SK-N-SH (cell line): ENCODE data around the gene STUB1. TPM values are rescaled to one million over a fixed set of nuclear protein-coding genes. Genes with fewer than 3 reads are reported as not detected.

Experiments
- CTCF ChIA-PET: fragments of 300-600, 350-600 bp; formaldehyde crosslinking; extraction: SDS; loops from one replicate; lab custom pipeline; 2021; lab: Yijun Ruan, JAX
- POLR2A ChIA-PET: fragments of 350-600 bp; sonication (Branson Sonifier 250); formaldehyde crosslinking; extraction: SDS; loops from one replicate; lab custom pipeline; 2020; ENCODE audit warnings: antibody characterized with exemption, inconsistent platforms; lab: Yijun Ruan, JAX
- DNase-seq: peaks from one replicate; pipeline ENCODE4 v3.0.0; 2012
- H2AFZ ChIP-seq: fragments of 200-600 bp; sonication (generic); 2 replicates; pipeline ENCODE4 v1.8.1; 2016; ENCODE audit warnings: antibody characterized with exemption, mild to moderate bottlenecking, low read depth
- H3F3A ChIP-seq: fragments of 200-600 bp; sonication (generic); replicated peaks from 2 replicates; pipeline ENCODE3; 2016; ENCODE audit warnings: antibody characterized with exemption, mild to moderate bottlenecking; ENCODE audit not compliant: insufficient read depth
- H3K27ac ChIP-seq, 2 experiments: fragments of 200-500 bp in 1 of 2; fragments of 200-600 bp in 1 of 2; sonication (Bioruptor generic) in 1 of 2; sonication (generic), shearing (Covaris generic) in 1 of 2; 2 replicates each; pipeline versions ENCODE4 v1.5.1 to v1.6.1; 2014 to 2016; ENCODE audit warnings: low read depth in 2 of 2, inconsistent platforms in 1 of 2, low read length in 1 of 2, mild to moderate bottlenecking in 1 of 2, mixed read lengths in 1 of 2
- H3K27me3 ChIP-seq: fragments of 200-600 bp; sonication (generic), shearing (Covaris generic); 2 replicates; pipeline ENCODE4 v1.6.1; 2016; ENCODE audit warnings: mixed run types; ENCODE audit not compliant: insufficient read depth
- H3K36me3 ChIP-seq, 2 experiments: fragments of 200-500 bp in 1 of 2; fragments of 200-600 bp in 1 of 2; sonication (Bioruptor generic) in 1 of 2; sonication (generic) in 1 of 2; replicated peaks in 1 of 2; 2 replicates each; pipeline versions ENCODE3 to v1.5.1; 2014 to 2016; ENCODE audit warnings: low read length in 1 of 2, mild to moderate bottlenecking in 1 of 2; ENCODE audit not compliant: insufficient read depth in 2 of 2, control insufficient read depth in 1 of 2
- H3K4me1 ChIP-seq, 2 experiments: fragments of 200-500 bp in 1 of 2; fragments of 200-600 bp in 1 of 2; sonication (Bioruptor generic) in 1 of 2; sonication (generic), shearing (Covaris generic) in 1 of 2; 2 replicates each; pipeline versions ENCODE4 v1.5.1 to v1.6.1; 2014 to 2016; ENCODE audit warnings: low read depth in 1 of 2, low read length in 1 of 2, mixed run types in 1 of 2; ENCODE audit not compliant: insufficient read depth in 2 of 2, control insufficient read depth in 1 of 2
- H3K4me2 ChIP-seq: fragments of 200-600 bp; sonication (generic), shearing (Covaris generic); 2 replicates; pipeline ENCODE4 v1.6.1; 2017; ENCODE audit warnings: mixed run types
- H3K4me3 ChIP-seq, 2 experiments: fragments of 200-500 bp in 1 of 2; fragments of 200-600 bp in 1 of 2; sonication (Bioruptor generic) in 1 of 2; sonication (generic), shearing (Covaris generic) in 1 of 2; 2 replicates each; pipeline versions ENCODE4 v1.5.1 to v1.8.1; 2014 to 2016; ENCODE audit warnings: low read depth in 2 of 2, inconsistent platforms in 1 of 2, low read length in 1 of 2, mild to moderate bottlenecking in 1 of 2, mixed read lengths in 1 of 2, moderate library complexity in 1 of 2
- H3K79me2 ChIP-seq: fragments of 200-600 bp; sonication (generic); 2 replicates; pipeline ENCODE4 v1.8.1; 2017; ENCODE audit warnings: mild to moderate bottlenecking; ENCODE audit not compliant: insufficient read depth
- H3K9ac ChIP-seq: fragments of 200-600 bp; sonication (generic); 2 replicates; pipeline ENCODE4 v1.6.1; 2017; ENCODE audit warnings: mixed run types
- H3K9me2 ChIP-seq: fragments of 200-600 bp; sonication (generic); 2 replicates; pipeline ENCODE4 v1.6.1; 2017; ENCODE audit warnings: mixed run types
- H3K9me3 ChIP-seq: fragments of 200-600 bp; sonication (generic); 2 replicates; pipeline ENCODE4 v1.6.1; 2017; ENCODE audit warnings: mixed run types, mild to moderate bottlenecking, moderate library complexity
- H4K20me1 ChIP-seq: fragments of 200-600 bp; sonication (generic); 2 replicates; pipeline ENCODE4 v1.6.1; 2017; ENCODE audit warnings: mild to moderate bottlenecking, mixed run types; ENCODE audit not compliant: insufficient read depth
- CHD2 ChIP-seq: fragments of 150-350 bp; IDR thresholded peaks from 2 replicates; pipeline ENCODE4 v1.6.1; 2018; ENCODE audit warnings: low read length; ENCODE audit not compliant: partially characterized antibody
- ELF1 ChIP-seq: IDR thresholded peaks from 2 replicates; pipeline ENCODE4 v1.4.0; 2012
- EP300 ChIP-seq, 2 experiments: IDR thresholded peaks; 2 replicates each; pipeline versions ENCODE4 v1.4.0 to v1.6.1; 2012; ENCODE audit warnings: borderline replicate concordance in 1 of 2, low read depth in 1 of 2, low read length in 1 of 2
- EZH2phosphoT487 ChIP-seq: fragments of 200-600 bp; sonication (generic); IDR thresholded peaks from 2 replicates; pipeline ENCODE4 v1.6.1; 2017; ENCODE audit warnings: low read depth, mixed run types, mild to moderate bottlenecking, antibody characterized with exemption, moderate library complexity, borderline replicate concordance
- FOXJ3 ChIP-seq: sonication (generic); formaldehyde crosslinking; IDR thresholded peaks from 2 replicates; pipeline ENCODE4 v1.5.1; 2020; ENCODE audit warnings: mild to moderate bottlenecking, missing genetic modification reagents
- FOXM1 ChIP-seq: IDR thresholded peaks from 2 replicates; pipeline ENCODE4 v1.4.0; 2012; ENCODE audit warnings: low read depth, mild to moderate bottlenecking
- IRF3 ChIP-seq: fragments of 150-350 bp; IDR thresholded peaks from 2 replicates; pipeline ENCODE4 v1.6.1; 2016; ENCODE audit warnings: mild to moderate bottlenecking, low read depth, low read length
- JUND ChIP-seq: IDR thresholded peaks from 2 replicates; pipeline ENCODE4 v1.4.0; 2012
- NFIC ChIP-seq: IDR thresholded peaks from 2 replicates; pipeline ENCODE4 v1.4.0; 2012; ENCODE audit warnings: borderline replicate concordance
- PBX3 ChIP-seq: IDR thresholded peaks from 2 replicates; pipeline ENCODE4; 2012
- POLR2AphosphoS5 ChIP-seq: IDR thresholded peaks from 2 replicates; pipeline ENCODE4 v1.6.1; 2012; ENCODE audit warnings: low read depth, low read length
- RAD21 ChIP-seq: IDR thresholded peaks from 2 replicates; pipeline ENCODE4 v1.6.1; 2012; ENCODE audit warnings: mild to moderate bottlenecking, low read length
- RCOR1 ChIP-seq: fragments of 150-350 bp; IDR thresholded peaks from 2 replicates; pipeline ENCODE4 v1.6.1; 2017; ENCODE audit warnings: antibody characterized with exemption, low read length
- RFX5 ChIP-seq: IDR thresholded peaks from 2 replicates; pipeline ENCODE4 v1.6.1; 2012; ENCODE audit warnings: mild to moderate bottlenecking, improper control_type of control experiment, low read length
- RXRA ChIP-seq: IDR thresholded peaks from 2 replicates; pipeline ENCODE4 v1.4.0; 2012; ENCODE audit warnings: low read depth, mild to moderate bottlenecking, borderline replicate concordance
- SIN3A ChIP-seq: IDR thresholded peaks from 2 replicates; pipeline ENCODE4 v1.6.1; 2012; ENCODE audit warnings: low read depth, mild to moderate bottlenecking, low read length, moderate library complexity, borderline replicate concordance
- SMC3 ChIP-seq: IDR thresholded peaks from 2 replicates; pipeline ENCODE4 v1.6.1; 2012; ENCODE audit warnings: low read depth, low read length, improper control_type of control experiment
- TAF1 ChIP-seq: IDR thresholded peaks from 2 replicates; pipeline ENCODE4 v1.6.1; 2012; ENCODE audit warnings: low read depth, mild to moderate bottlenecking, low read length, moderate library complexity, borderline replicate concordance
- TEAD4 ChIP-seq: IDR thresholded peaks from 2 replicates; pipeline ENCODE4 v1.4.0; 2012; ENCODE audit warnings: mild to moderate bottlenecking, borderline replicate concordance; ENCODE audit not compliant: insufficient read depth
- YY1 ChIP-seq: IDR thresholded peaks from 2 replicates; pipeline ENCODE4 v1.4.0; 2012; ENCODE audit warnings: low read depth, mild to moderate bottlenecking
- WGBS: methylation state at CpG from one replicate; pipeline ENCODE4 v1.1.6; 2017; ENCODE audit warnings: low lambda C conversion rate; 5-methylcytosine and 5-hydroxymethylcytosine counted together
- polyA plus RNA-seq, 3 experiments: library from polyadenylated mRNA; depleted of rRNA; stranded (reverse); fragments of >200 nt; gene quantifications; 2 replicates each; pipeline ENCODE4 v1.2.3, GENCODE V29; 2012
- TF ChIP-seq, protein P1 (sequence below): IDR thresholded peaks from 2 replicates; pipeline ENCODE4 v1.6.1; 2012; ENCODE audit warnings: mild to moderate bottlenecking, low read depth, low read length, moderate library complexity

Gene STUB1
- polyA plus RNA-seq, 1 of the 3 experiments (the other 2 are of a cell fraction), result 323 TPM

GRCh38 chr16:694863-695354, 14.7 kb downstream of the STUB1 start (continued):
- no peak for TF ChIP-seq ELF1
- TF ChIP-seq TAF1, result no peak
- no peak for TF ChIP-seq RFX5
- no peak for TF ChIP-seq RCOR1
- no peak for TF ChIP-seq RAD21
- no peak for TF ChIP-seq EZH2phosphoT487

- TF ChIP-seq RFX5 (no peak), EP300 (IDR thresholded peaks at IDR 0.05; ENCODE audit: borderline replicate concordance in 1 of 2, low read depth in 1 of 2, low read length in 1 of 2) (no peak), FOXJ3 (CRISPR knock-in tag) (no peak), YY1 (no peak), NFIC (no peak), TAF1 (no peak), ELF1 (no peak), POLR2AphosphoS5 (no peak), SIN3A (no peak), PBX3 (no peak), RCOR1 (no peak), RAD21 (no peak), SMC3 (no peak), JUND (no peak), RXRA (no peak), TEAD4 (no peak), IRF3 (no peak), FOXM1 (no peak), CHD2 (no peak)
- TF ChIP-seq, protein P1, sequence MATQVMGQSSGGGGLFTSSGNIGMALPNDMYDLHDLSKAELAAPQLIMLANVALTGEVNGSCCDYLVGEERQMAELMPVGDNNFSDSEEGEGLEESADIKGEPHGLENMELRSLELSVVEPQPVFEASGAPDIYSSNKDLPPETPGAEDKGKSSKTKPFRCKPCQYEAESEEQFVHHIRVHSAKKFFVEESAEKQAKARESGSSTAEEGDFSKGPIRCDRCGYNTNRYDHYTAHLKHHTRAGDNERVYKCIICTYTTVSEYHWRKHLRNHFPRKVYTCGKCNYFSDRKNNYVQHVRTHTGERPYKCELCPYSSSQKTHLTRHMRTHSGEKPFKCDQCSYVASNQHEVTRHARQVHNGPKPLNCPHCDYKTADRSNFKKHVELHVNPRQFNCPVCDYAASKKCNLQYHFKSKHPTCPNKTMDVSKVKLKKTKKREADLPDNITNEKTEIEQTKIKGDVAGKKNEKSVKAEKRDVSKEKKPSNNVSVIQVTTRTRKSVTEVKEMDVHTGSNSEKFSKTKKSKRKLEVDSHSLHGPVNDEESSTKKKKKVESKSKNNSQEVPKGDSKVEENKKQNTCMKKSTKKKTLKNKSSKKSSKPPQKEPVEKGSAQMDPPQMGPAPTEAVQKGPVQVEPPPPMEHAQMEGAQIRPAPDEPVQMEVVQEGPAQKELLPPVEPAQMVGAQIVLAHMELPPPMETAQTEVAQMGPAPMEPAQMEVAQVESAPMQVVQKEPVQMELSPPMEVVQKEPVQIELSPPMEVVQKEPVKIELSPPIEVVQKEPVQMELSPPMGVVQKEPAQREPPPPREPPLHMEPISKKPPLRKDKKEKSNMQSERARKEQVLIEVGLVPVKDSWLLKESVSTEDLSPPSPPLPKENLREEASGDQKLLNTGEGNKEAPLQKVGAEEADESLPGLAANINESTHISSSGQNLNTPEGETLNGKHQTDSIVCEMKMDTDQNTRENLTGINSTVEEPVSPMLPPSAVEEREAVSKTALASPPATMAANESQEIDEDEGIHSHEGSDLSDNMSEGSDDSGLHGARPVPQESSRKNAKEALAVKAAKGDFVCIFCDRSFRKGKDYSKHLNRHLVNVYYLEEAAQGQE, result no peak
- ChIA-PET POLR2A (no interaction called here), CTCF (no interaction called here)
- H3K4me2 ChIP-seq, result no peak overlapping the region
- no peaks in the 10 kb centered on the region for H3K9me3 ChIP-seq
- H4K20me1 ChIP-seq, result peaks cover 18% of the 10 kb centered on the region
- peaks cover 0 to 2% of the 10 kb centered on the region in 2 experiments for H3K36me3 ChIP-seq
- no peak overlapping the region for H3K9ac ChIP-seq
- no peaks in the 10 kb centered on the region for H3K4me1 ChIP-seq
- H3K4me3 ChIP-seq, result no peak overlapping the region
- DNase-seq, result no peak
- H3K9me2 ChIP-seq, result no peaks in the 10 kb centered on the region
- H2AFZ ChIP-seq, result no peak overlapping the region
- peaks cover 22% of the 10 kb centered on the region for H3K79me2 ChIP-seq
- H3F3A ChIP-seq, result peaks cover 20% of the 10 kb centered on the region
- H3K27ac ChIP-seq, result no peak overlapping the region
- H3K27me3 ChIP-seq, result no peaks in the 10 kb centered on the region
- 78% methylated on average over 52 of the region's 71 CpGs for WGBS
These were observed 15.3 kb downstream of the STUB1 start for GRCh38 chr16:695355-696089.
